Esophagus squamous epithelium (tissue), 4 donors: ENCODE results near the gene RBM6.

Source experiments
- POLR2A ChIP-seq, 4 donors: fragments of 450-650 bp; IDR thresholded peaks; one replicate each; pipeline ENCODE4 v1.6.1; 2017; ENCODE audit warnings: antibody characterized with exemption in 4 of 4, mild to moderate bottlenecking in 4 of 4, moderate library complexity in 3 of 4
- TF ChIP-seq, protein P1 (sequence below), 6 experiments: fragments of 450-650 bp in 4 of 6; fragments of 200-600 bp in 2 of 6; sonication (generic) in 2 of 6; IDR thresholded peaks; one replicate each; pipeline ENCODE4 v1.5.1; 2016 to 2019; ENCODE audit warnings: antibody characterized with exemption in 6 of 6, mild to moderate bottlenecking in 4 of 6, moderate library complexity in 4 of 6

DNA sequence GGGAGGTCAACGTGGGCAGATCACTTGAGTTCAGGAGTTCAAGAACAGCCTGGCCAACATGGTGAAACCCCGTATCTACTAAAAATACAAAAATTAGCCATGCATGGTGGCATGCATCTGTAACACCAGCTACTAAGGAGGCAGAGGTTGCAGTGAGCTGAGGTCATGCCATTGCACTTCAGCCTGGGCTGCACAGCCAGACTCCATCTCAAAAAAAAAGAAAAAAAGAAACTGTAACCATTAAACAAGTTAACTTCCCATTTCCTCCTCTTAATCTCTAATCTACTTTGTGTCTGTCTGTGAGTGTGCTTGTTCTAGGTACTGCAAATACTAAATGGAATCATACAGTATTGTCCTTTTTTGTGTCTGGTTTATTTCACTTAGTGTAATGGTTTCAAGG, 2.7 kb downstream of the RBM6 start:
- TF ChIP-seq, protein P1, sequence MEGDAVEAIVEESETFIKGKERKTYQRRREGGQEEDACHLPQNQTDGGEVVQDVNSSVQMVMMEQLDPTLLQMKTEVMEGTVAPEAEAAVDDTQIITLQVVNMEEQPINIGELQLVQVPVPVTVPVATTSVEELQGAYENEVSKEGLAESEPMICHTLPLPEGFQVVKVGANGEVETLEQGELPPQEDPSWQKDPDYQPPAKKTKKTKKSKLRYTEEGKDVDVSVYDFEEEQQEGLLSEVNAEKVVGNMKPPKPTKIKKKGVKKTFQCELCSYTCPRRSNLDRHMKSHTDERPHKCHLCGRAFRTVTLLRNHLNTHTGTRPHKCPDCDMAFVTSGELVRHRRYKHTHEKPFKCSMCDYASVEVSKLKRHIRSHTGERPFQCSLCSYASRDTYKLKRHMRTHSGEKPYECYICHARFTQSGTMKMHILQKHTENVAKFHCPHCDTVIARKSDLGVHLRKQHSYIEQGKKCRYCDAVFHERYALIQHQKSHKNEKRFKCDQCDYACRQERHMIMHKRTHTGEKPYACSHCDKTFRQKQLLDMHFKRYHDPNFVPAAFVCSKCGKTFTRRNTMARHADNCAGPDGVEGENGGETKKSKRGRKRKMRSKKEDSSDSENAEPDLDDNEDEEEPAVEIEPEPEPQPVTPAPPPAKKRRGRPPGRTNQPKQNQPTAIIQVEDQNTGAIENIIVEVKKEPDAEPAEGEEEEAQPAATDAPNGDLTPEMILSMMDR (IDR thresholded peaks at IDR 0.05), result no peak
- no peak for TF ChIP-seq POLR2A (IDR thresholded peaks at IDR 0.05)
